Panc1 (cell line): ENCODE results near the gene PM20D1. TPM values are rescaled to one million over a fixed set of nuclear protein-coding genes. Genes with fewer than 3 reads are reported as not detected.

ENCODE experiments used
- ATAC-seq: fragments of 200-7000 bp; cut with Tn5 transposase; 2 replicates; pipeline ENCODE4 v1.9.1; 2020; ENCODE audit warnings: mild to moderate bottlenecking, moderate library complexity
- BruUV-seq: library from RNA; stranded (reverse); fragments of 400-500 nt; replicated peaks from 2 replicates; lab custom pipeline; 2021; lab: Mats Ljungman, UMichigan
- CTCF ChIA-PET: fragments of 300-600 bp; sonication (Branson Sonifier 250); formaldehyde crosslinking; loops from one replicate; lab custom pipeline; 2022; ENCODE audit warnings: antibody characterized with exemption; lab: Charles Lee
- POLR2A ChIA-PET: fragments of 300-600 bp; sonication (Branson Sonifier 250); formaldehyde crosslinking; loops from one replicate; lab custom pipeline; 2022; ENCODE audit warnings: antibody characterized with exemption; lab: Charles Lee
- DNase-seq: peaks from one replicate; pipeline ENCODE4 v3.0.0-alpha.2; 2010; ENCODE audit warnings: low read depth, low spot score
- H3K27ac ChIP-seq: 2 replicates; pipeline ENCODE4 v1.5.1; 2011; ENCODE audit warnings: mild to moderate bottlenecking, low read length, inconsistent platforms
- H3K27me3 ChIP-seq: fragments of 200-500 bp; sonication (Bioruptor generic); 2 replicates; pipeline ENCODE4 v1.6.0; 2014; ENCODE audit warnings: low read length, inconsistent platforms; ENCODE audit not compliant: control insufficient read depth, insufficient read depth
- H3K36me3 ChIP-seq: fragments of 200-500 bp; sonication (Bioruptor generic); 2 replicates; pipeline ENCODE4 v1.5.1; 2014; ENCODE audit warnings: inconsistent platforms, mild to moderate bottlenecking, low read length, moderate library complexity; ENCODE audit not compliant: control insufficient read depth, insufficient read depth
- H3K4me1 ChIP-seq: 2 replicates; pipeline ENCODE4 v1.5.1; 2011; ENCODE audit warnings: inconsistent platforms, mild to moderate bottlenecking, low read length, moderate library complexity; ENCODE audit not compliant: control insufficient read depth, insufficient read depth
- H3K4me3 ChIP-seq, 2 experiments: 2 replicates each; pipeline ENCODE4 v1.5.1; 2011 to 2012; ENCODE audit warnings: low read depth in 2 of 2, low read length in 2 of 2, mild to moderate bottlenecking in 2 of 2, inconsistent platforms in 1 of 2, moderate library complexity in 1 of 2
- H3K9me3 ChIP-seq: fragments of 200-500 bp; sonication (Bioruptor generic); 2 replicates; pipeline ENCODE4 v1.5.1; 2014; ENCODE audit warnings: low read depth, mild to moderate bottlenecking, inconsistent platforms, low read length, moderate library complexity; ENCODE audit not compliant: control insufficient read depth, insufficient read depth
- POLR2AphosphoS5 ChIP-seq: IDR thresholded peaks from 2 replicates; pipeline ENCODE4 v1.6.1; 2012; ENCODE audit warnings: mild to moderate bottlenecking, low read depth, low read length, moderate library complexity
- SIN3A ChIP-seq: IDR thresholded peaks from 2 replicates; pipeline ENCODE4 v1.6.1; 2012; ENCODE audit warnings: low read depth, mild to moderate bottlenecking, low read length, moderate library complexity, borderline replicate concordance; ENCODE audit not compliant: insufficient read depth
- TCF7L2 ChIP-seq: IDR thresholded peaks from 2 replicates; pipeline ENCODE4 v1.6.1; 2011; ENCODE audit warnings: mild to moderate bottlenecking, low read depth, low read length, inconsistent platforms
- in situ Hi-C: cut with HindIII; loops from 2 replicates; pipeline ENCODE4 v1.10.0; 2016; ENCODE audit warnings: low sequenced_read_pairs, low pct_unique_long_range_greater_than_20kb
- intact Hi-C: fragments of 100-400 bp; cut with micrococcal nuclease; formaldehyde crosslinking; loops from one replicate; pipeline ENCODE4 v1.10.0; 2022; ENCODE audit not compliant: unreplicated experiment
- total RNA-seq: library from RNA; stranded (reverse); gene quantifications from one replicate; pipeline ENCODE4 v1.2.1, GENCODE V29; 2021; ENCODE audit not compliant: unreplicated experiment
- TF ChIP-seq, protein P1 (sequence below): fragments of 450-650 bp; IDR thresholded peaks from 2 replicates; pipeline ENCODE4 v1.5.1; 2017; ENCODE audit warnings: mild to moderate bottlenecking
- TF ChIP-seq, protein P2 (sequence below), 2 experiments: IDR thresholded peaks; 2 replicates each; pipeline ENCODE4 v1.6.1; 2011 to 2012; ENCODE audit warnings: low read depth in 2 of 2, control low read depth in 1 of 2, low read length in 1 of 2, mild to moderate bottlenecking in 1 of 2, moderate library complexity in 1 of 2; ENCODE audit not compliant: insufficient read depth in 1 of 2

PM20D1 gene
- total RNA-seq, 1 experiment from 2014 or later = 0.13 TPM

DNA sequence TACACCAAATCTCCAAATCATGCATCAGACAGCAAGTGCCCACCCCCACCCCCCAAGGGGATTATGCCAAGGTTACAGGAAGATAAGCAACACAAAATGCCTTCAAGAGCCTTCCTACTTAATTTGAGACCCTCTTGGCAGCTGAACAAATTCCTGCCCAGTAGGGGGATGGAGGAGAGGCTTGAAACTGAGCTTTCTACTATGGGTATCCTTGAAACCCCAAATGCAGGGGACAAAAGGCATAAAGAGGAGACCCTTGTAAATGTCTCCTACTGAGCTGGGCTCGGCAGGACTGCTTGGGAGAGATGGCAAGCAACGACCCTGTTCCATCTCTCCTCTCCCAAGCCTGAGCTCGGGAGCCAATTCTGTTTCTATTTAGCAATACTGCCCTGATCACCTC lies 40.5 kb downstream of the PM20D1 start:
- Histone ChIP-seq H3K27me3 (no peaks in the 10 kb centered on the region), H3K36me3 (no peaks in the 10 kb centered on the region; the same call in 1 of the 2 replicates), H3K9me3 (no peaks in the 10 kb centered on the region), H3K4me1 (peaks cover 15% of the 10 kb centered on the region), H3K27ac (no peak overlapping the region), H3K4me3 (no peak overlapping the region)
- TF ChIP-seq TCF7L2 = no peak
- no peak for TF ChIP-seq SIN3A
- TF ChIP-seq, protein P1, sequence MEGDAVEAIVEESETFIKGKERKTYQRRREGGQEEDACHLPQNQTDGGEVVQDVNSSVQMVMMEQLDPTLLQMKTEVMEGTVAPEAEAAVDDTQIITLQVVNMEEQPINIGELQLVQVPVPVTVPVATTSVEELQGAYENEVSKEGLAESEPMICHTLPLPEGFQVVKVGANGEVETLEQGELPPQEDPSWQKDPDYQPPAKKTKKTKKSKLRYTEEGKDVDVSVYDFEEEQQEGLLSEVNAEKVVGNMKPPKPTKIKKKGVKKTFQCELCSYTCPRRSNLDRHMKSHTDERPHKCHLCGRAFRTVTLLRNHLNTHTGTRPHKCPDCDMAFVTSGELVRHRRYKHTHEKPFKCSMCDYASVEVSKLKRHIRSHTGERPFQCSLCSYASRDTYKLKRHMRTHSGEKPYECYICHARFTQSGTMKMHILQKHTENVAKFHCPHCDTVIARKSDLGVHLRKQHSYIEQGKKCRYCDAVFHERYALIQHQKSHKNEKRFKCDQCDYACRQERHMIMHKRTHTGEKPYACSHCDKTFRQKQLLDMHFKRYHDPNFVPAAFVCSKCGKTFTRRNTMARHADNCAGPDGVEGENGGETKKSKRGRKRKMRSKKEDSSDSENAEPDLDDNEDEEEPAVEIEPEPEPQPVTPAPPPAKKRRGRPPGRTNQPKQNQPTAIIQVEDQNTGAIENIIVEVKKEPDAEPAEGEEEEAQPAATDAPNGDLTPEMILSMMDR = no peak
- TF ChIP-seq, protein P2, sequence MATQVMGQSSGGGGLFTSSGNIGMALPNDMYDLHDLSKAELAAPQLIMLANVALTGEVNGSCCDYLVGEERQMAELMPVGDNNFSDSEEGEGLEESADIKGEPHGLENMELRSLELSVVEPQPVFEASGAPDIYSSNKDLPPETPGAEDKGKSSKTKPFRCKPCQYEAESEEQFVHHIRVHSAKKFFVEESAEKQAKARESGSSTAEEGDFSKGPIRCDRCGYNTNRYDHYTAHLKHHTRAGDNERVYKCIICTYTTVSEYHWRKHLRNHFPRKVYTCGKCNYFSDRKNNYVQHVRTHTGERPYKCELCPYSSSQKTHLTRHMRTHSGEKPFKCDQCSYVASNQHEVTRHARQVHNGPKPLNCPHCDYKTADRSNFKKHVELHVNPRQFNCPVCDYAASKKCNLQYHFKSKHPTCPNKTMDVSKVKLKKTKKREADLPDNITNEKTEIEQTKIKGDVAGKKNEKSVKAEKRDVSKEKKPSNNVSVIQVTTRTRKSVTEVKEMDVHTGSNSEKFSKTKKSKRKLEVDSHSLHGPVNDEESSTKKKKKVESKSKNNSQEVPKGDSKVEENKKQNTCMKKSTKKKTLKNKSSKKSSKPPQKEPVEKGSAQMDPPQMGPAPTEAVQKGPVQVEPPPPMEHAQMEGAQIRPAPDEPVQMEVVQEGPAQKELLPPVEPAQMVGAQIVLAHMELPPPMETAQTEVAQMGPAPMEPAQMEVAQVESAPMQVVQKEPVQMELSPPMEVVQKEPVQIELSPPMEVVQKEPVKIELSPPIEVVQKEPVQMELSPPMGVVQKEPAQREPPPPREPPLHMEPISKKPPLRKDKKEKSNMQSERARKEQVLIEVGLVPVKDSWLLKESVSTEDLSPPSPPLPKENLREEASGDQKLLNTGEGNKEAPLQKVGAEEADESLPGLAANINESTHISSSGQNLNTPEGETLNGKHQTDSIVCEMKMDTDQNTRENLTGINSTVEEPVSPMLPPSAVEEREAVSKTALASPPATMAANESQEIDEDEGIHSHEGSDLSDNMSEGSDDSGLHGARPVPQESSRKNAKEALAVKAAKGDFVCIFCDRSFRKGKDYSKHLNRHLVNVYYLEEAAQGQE (IDR thresholded peaks at IDR 0.05; ENCODE audit: insufficient read depth in 1 of 2, low read depth in 2 of 2, low read length in 1 of 2) = no peak
- no peak for TF ChIP-seq POLR2AphosphoS5
- ATAC-seq (no peak), DNase-seq (no peak)
- in situ Hi-C loops (no loop called here), intact Hi-C loops (no loop called here)
- POLR2A ChIA-PET = interaction anchor here (1.2 kb wide), 1 partner anchor 19 kb away, joined by 6 read pairs; no protein-coding TSS in a partner anchor
- no TSS peak for BruUV-seq
- CTCF ChIA-PET = no interaction called here

DNA sequence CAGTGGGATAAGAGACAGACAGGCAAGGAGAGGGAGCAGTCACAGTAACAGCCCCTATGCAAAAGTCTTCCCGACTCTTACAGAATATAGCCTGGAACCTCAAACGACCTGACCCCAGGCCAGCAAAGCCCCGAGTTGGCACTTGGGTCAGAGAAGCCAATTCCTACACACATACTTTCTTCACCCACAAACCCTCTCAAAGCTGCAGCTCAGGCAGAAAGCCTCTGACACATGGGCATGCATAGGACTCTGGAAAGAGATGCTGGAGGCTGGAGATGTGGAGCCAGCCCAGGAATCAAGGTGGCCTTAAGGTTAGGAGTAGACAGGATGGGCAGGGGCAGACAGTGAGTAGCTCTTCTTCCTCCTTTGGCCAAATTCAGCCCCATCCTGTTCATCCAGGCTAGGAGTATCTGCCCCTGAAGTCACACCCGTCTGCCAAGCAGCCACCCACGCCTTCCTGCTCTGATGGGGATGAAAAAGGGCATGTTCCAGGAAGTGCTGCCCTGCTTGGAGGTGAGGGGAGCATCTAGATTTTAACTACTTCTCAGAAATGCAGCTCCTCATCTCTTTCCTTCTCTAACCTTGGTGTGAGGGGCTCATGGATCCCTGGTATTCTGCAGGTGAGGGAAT lies 44.7 kb downstream of the PM20D1 start:
- ChIA-PET CTCF (interaction anchor here (0.6 kb wide), 1 partner anchor 21 kb away, joined by 16 read pairs; no protein-coding TSS in a partner anchor), POLR2A (interaction anchor here (0.5 kb wide), 1 partner anchor 87 kb away, joined by 5 read pairs; no protein-coding TSS in a partner anchor)
- DNase-seq (no peak), ATAC-seq (no peak)
- Histone ChIP-seq H3K9me3 (no peaks in the 10 kb centered on the region), H3K4me3 (no peak overlapping the region), H3K27ac (no peak overlapping the region), H3K36me3 (no peaks in the 10 kb centered on the region; the same call in 1 of the 2 replicates), H3K4me1 (no peaks in the 10 kb centered on the region; the same call in 1 of the 2 replicates), H3K27me3 (no peaks in the 10 kb centered on the region)
- TF ChIP-seq, protein P2 (IDR thresholded peaks at IDR 0.05; ENCODE audit: insufficient read depth in 1 of 2, low read depth in 2 of 2, low read length in 1 of 2) = no peak
- TF ChIP-seq SIN3A = no peak
- TF ChIP-seq, protein P1 = no peak
- no peak for TF ChIP-seq POLR2AphosphoS5
- TF ChIP-seq TCF7L2 = no peak
- BruUV-seq = no TSS peak
- in situ Hi-C loops = no loop called here
- intact Hi-C loops = no loop called here
